Stimulated activated CD8-positive, alpha-beta memory T cell treated with anti-CD3 and anti-CD28 coated beads, Interleukin-4, amount 100 ng/mL, for 4 hours (primary cell): Measurements from ENCODE around the gene ZNF488.
"Not testable (repeated sequence)": the region's sequence is repeated elsewhere in the genome, so short reads cannot be mapped to it uniquely, and the experiment has no call there.

Experiments used
- DNase-seq, 2 donors: peaks; one replicate each; pipeline ENCODE4 v3.0.0-alpha.2; 2020; ENCODE audit warnings: low read depth in 2 of 2, low spot score in 1 of 2

ZNF488 gene

DNA sequence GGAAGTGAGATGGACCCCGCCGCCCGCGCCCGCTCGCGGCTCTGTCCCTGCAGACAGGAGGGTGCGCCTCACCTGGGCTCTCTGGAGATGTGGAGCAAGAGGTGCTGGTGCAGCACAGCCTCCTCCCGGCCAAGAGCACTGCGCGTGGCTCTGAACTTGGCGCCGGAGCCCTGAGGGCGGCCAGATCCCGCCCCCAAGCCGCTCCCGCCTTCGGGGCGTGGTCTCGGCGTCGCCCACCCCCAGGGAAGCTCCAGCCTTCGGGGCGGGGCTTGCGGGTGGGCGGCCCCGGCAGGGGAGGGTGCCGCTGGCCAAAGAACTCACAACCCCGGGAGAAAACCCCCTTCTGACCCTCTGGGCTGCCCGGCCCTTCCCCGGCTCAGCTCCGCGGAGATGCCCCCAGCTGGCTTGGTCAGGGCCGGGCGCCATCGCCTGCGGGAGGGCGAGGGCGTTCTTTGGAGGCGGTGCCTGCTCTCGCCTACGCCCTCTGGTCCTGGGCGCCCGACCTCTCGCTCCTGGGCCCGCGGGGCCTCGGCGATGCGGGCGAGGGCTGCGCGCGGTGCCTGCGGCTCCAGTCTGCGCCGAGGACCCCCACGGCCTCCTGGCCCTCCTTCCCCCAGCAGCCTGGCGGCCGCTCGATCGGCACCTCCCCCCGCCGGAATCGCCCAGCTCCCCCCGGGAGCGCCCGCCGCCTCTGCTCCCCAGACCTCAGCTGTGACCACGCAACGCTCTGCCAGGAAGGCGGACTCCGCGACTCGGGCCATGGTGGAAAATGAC is at the start of gene ZNF488:
Gene ZNF488, minus strand, starts transcription at position 146 of the 774 bp plus-strand sequence. CDS start 15,464 bp downstream, outside the sequence.
- DNase-seq: peak; percentile 40 to 41

- no peak for DNase-seq
Observed at GRCh38 chr10:47425813-47426419, 41.8 kb upstream of the ZNF488 start.

- DNase-seq: no peak
Observed at GRCh38 chr10:47424231-47424630, 40.1 kb upstream of the ZNF488 start.

DNA sequence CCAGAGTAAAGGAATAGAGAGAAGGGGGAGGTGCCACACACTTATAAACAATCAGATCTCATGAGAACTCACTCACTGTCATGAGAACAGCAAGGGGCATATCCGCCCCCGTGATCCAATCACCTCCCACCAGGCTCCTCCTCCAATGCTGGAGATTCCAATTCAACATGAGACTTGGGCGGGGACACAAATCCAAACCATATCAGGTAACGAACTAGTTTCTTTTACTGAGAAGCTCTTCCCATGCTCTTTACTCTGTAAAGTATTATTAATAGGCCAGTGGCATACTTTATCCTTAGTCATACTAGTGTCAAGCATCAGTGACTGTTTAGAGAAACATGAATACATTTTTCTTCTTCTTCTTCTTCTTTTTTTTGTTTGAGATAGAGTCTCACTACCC is 39.4 kb upstream of the ZNF488 start:
- DNase-seq: no peak

- no peak for DNase-seq
Observed at GRCh38 chr10:47421057-47421952, 37.2 kb upstream of the ZNF488 start.

- no peak for DNase-seq
Observed at GRCh38 chr10:47420305-47421056, 36.4 kb upstream of the ZNF488 start.

- no peak for DNase-seq
Observed at GRCh38 chr10:47419421-47419820, 35.3 kb upstream of the ZNF488 start.

GRCh38 chr10:47418966-47419365 is 34.9 kb upstream of the ZNF488 start:
- DNase-seq: no peak

GRCh38 chr10:47418321-47418720 is 34.2 kb upstream of the ZNF488 start:
- DNase-seq: no peak

GRCh38 chr10:47416305-47417218 is 32.5 kb upstream of the ZNF488 start:
- DNase-seq: not testable (repeated sequence)

- DNase-seq: no peak
Observed at GRCh38 chr10:47415520-47416304, 31.6 kb upstream of the ZNF488 start.

DNA sequence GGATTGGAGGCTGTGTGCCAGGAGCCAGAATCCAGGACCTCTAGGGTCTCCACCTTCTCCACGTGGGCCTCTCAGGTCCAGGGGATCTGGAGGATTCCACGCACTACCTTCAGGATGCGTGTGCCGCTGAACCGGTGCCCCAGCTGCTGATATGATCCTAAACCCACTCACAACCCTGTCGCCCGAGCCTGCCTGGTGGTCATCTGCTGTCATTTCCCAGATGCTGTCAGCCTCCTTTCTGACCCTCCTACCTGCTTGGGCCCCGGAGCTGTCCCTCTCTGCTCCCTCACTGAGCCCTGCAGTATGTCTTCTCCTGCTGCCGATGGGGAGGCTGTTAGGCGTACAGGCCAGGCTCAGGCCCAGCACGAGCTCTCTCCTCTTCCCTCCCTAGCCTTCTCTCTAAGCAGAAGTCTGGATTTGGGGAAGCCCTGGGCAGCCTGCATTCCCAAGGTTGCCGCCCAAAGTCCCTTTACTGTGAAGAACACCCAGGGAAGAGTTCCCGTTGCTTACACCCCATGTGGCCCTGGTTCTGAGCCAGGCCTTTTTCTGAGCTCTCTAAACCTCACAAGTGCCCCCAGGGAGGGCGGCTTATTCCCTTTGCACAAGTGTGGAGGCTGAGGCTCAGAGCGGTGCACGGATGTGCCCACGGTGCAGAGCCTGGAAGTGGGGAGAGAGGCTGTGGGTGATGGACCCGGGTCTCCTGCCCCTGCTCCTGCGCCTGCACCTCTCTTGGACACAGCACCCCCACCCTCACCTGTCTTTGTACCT is 30.8 kb upstream of the ZNF488 start:
- no peak for DNase-seq

- DNase-seq: no peak
Observed at GRCh38 chr10:47414227-47414592, 30.1 kb upstream of the ZNF488 start.

DNA sequence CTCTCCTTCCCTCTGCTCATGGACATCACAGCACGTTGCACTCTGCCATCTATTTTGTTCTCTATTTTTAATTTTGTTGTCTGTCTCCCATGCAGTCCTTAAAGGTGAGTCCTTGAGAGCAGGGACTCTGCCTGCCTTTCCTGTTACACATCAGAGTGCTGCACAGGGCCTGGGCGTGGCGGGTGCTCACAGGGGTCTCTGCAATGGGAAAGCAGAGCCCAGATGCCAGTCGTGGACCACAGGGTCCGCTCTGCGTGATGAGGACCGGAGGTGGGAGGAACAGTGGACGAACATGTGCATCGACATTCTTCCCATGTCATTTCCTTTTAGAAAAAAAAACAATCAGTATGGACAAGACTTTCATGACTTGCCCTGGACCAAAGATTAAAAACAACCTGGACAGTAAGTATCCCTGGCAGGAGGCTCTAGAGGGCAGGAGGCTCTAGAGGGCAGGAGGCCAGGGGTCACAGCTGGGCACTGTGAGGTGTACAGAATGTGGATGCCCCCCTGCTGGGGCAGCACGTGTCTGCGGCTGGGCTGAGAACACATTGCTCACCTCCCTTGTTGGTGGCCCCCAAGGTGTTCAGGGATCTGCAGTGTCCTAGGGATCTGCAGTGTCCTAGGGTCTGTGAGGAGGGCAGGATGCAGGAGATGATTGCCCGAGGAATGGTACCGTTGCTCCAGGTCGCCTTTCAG is 29.6 kb upstream of the ZNF488 start:
- DNase-seq: no peak

GRCh38 chr10:47412869-47413268 is 28.8 kb upstream of the ZNF488 start:
- DNase-seq: no peak

DNA sequence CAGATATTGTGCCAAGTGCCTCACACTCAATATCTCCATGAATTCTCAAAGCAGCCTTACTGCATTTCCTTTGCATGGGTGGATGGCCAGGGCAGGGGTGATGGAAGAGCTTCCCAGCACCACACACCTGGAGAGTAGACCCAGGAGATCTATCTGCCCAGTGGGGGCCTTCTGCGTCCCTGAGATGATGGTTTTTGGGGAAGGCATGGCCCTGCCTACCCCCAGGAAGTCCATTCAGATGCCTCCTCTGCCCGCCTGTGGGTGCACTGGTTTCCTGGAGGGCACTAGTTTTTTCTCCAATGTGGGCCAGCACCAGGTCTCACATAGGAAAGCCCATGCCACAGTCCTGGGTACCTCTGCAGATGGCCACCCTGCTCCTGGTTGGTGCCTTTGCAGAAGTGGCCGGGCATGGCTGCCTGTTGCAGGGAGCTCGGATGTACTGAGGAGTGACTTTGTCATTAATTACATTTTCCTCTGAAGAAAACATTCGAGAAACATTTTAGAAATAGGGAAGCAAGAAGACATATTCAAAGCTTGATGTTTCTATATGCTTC is 28.2 kb upstream of the ZNF488 start:
- DNase-seq: no peak

- no peak for DNase-seq
Observed at GRCh38 chr10:47410862-47411261, 26.8 kb upstream of the ZNF488 start.

DNA sequence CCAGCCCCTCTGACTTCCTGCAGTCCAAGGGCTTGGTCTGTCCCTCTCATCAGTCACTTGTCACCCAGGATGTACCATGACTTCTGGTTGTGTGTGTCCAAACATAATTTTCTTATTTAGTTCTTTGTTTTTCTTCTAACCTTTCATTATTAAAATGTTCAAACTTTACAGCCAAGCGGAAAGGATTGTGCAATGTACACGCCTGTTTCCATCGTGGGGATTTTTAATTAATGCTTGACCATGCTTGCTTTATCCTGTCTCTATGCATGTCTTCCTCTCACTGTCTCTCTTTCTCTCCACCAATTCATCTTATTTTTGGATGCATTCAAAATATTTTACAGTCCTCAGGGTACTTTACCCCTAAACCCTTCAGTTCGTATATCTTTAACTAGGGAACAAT is 26.2 kb upstream of the ZNF488 start:
- no peak for DNase-seq
